Measurements from ENCODE around the gene INSR. TPM values are rescaled to one million over a fixed set of nuclear protein-coding genes. Genes with fewer than 3 reads are reported as not detected.

The INSR gene
- total RNA-seq, 2 experiments from 2014 or later, result 0.87 to 1.0 TPM

- Mint-ChIP-seq H3K9me3 (no peaks in the 10 kb centered on the region), H3K27ac (no peak overlapping the region), H3K4me3 (no peak overlapping the region), H3K36me3 (ENCODE audit: low read depth) (no peaks in the 10 kb centered on the region), H3K4me1 (ENCODE audit: low read depth) (peaks cover 5% of the 10 kb centered on the region), H3K27me3 (peaks cover 41% of the 10 kb centered on the region)
- ChIA-PET POLR2A (interaction anchor here (0.6 kb wide), 1 partner anchor 94 kb away, joined by 3 read pairs; no protein-coding TSS in a partner anchor), CTCF (no interaction called here)
- ATAC-seq (no peak), DNase-seq (no peak)
- intact Hi-C loops (cut with micrococcal nuclease), result no loop called here
- no peak for TF ChIP-seq CTCF (IDR thresholded peaks at IDR 0.05)
Observed at GRCh38 chr19:7295912-7296536, 1.8 kb upstream of the INSR start.

GRCh38 chr19:7294558-7295212 is 471 bp upstream of the INSR start:
- CTCF ChIA-PET, result interaction anchor here (0.7 to 1.4 kb wide), 2 partner anchors 45 to 47 kb away, joined by 3 to 4 read pairs; no protein-coding TSS in a partner anchor
- peaks cover 41% of the 10 kb centered on the region for H3K27me3 Mint-ChIP-seq
- POLR2A ChIA-PET, result no interaction called here
- H3K4me3 Mint-ChIP-seq, result peak overlapping the region; percentile 68
- no peaks in the 10 kb centered on the region for H3K9me3 Mint-ChIP-seq
- DNase-seq, result peak; percentile 38
- H3K27ac Mint-ChIP-seq, result no peak overlapping the region
- ATAC-seq, result no peak
- intact Hi-C loops (cut with micrococcal nuclease), result no loop called here
- H3K36me3 Mint-ChIP-seq (ENCODE audit: low read depth), result no peaks in the 10 kb centered on the region
- no peak for TF ChIP-seq CTCF (IDR thresholded peaks at IDR 0.05)
- peaks cover 5% of the 10 kb centered on the region for H3K4me1 Mint-ChIP-seq (ENCODE audit: low read depth)

GRCh38 chr19:7292950-7293761 is 1.1 kb downstream of the INSR start:
- TF ChIP-seq CTCF (IDR thresholded peaks at IDR 0.05), result no peak
- Mint-ChIP-seq H3K4me1 (ENCODE audit: low read depth) (peaks cover 5% of the 10 kb centered on the region), H3K27me3 (peaks cover 39% of the 10 kb centered on the region), H3K27ac (no peak overlapping the region), H3K36me3 (ENCODE audit: low read depth) (no peaks in the 10 kb centered on the region), H3K9me3 (no peaks in the 10 kb centered on the region), H3K4me3 (peak overlapping the region; percentile 36)
- ChIA-PET CTCF (interaction anchor here (1.4 kb wide), 1 partner anchor 47 kb away, joined by 4 read pairs; no protein-coding TSS in a partner anchor), POLR2A (no interaction called here)
- ATAC-seq (no peak), DNase-seq (peak; percentile 4)
- intact Hi-C loops (cut with micrococcal nuclease), result no loop called here

- H3K4me1 Mint-ChIP-seq (ENCODE audit: low read depth), result peaks cover 5% of the 10 kb centered on the region
- no peaks in the 10 kb centered on the region for H3K36me3 Mint-ChIP-seq (ENCODE audit: low read depth)
- no peak for ATAC-seq
- intact Hi-C loops (cut with micrococcal nuclease), result no loop called here
- TF ChIP-seq CTCF (IDR thresholded peaks at IDR 0.05), result no peak
- H3K27me3 Mint-ChIP-seq, result peaks cover 34% of the 10 kb centered on the region
- H3K4me3 Mint-ChIP-seq, result peak overlapping the region; percentile 36
- DNase-seq, result no peak
- POLR2A ChIA-PET, result no interaction called here
- CTCF ChIA-PET, result no interaction called here
- H3K27ac Mint-ChIP-seq, result no peak overlapping the region
- H3K9me3 Mint-ChIP-seq, result no peaks in the 10 kb centered on the region
Observed at GRCh38 chr19:7292352-7292949, 1.8 kb downstream of the INSR start.

Data from activated CD8-positive, alpha-beta T cell treated with anti-CD3 and anti-CD28 coated beads for 36 hours (primary cell).